IMR-90 (cell line): Measurements from ENCODE around the gene KCNQ5. TPM values are rescaled to one million over a fixed set of nuclear protein-coding genes. Genes with fewer than 3 reads are reported as not detected.

ENCODE experiments used
- ATAC-seq: fragments of 200-7000 bp; cut with Tn5 transposase; 2 replicates; pipeline ENCODE4 v1.9.1; 2020; ENCODE audit warnings: low read depth, mild to moderate bottlenecking, moderate library complexity
- BruUV-seq: library from RNA; stranded (reverse); fragments of 400-500 nt; replicated peaks from 2 replicates; lab custom pipeline; 2021; lab: Mats Ljungman, UMichigan
- CTCF ChIA-PET: fragments of 300-600 bp; formaldehyde crosslinking; extraction: SDS; loops from one replicate; lab custom pipeline; 2021; ENCODE audit warnings: antibody characterized with exemption; lab: Yijun Ruan, JAX
- POLR2A ChIA-PET: fragments of 300-600 bp; sonication (Branson Sonifier 250); formaldehyde crosslinking; loops from one replicate; lab custom pipeline; 2022; ENCODE audit warnings: antibody characterized with exemption; ENCODE audit not compliant: unreplicated experiment; lab: Charles Lee
- DNase-seq: peaks from one replicate; pipeline ENCODE4 v3.0.0; 2013
- H2AFZ ChIP-seq: replicated peaks from 2 replicates; pipeline ENCODE3; 2013; ENCODE audit warnings: low read length, mild to moderate bottlenecking; ENCODE audit not compliant: poor library complexity
- H2AK5ac ChIP-seq: 2 replicates; pipeline ENCODE4 v1.6.1; 2013; ENCODE audit warnings: low read depth, low read length, inconsistent platforms
- H2AK9ac ChIP-seq: replicated peaks from 2 replicates; pipeline ENCODE3; 2013; ENCODE audit warnings: mild to moderate bottlenecking, low read depth, low read length, moderate library complexity; ENCODE audit not compliant: poor library complexity
- H2BK120ac ChIP-seq: 2 replicates; pipeline ENCODE4 v1.6.1; 2013; ENCODE audit warnings: low read depth, low read length, inconsistent platforms
- H2BK15ac ChIP-seq: 3 replicates; pipeline ENCODE4 v1.6.1; 2013; ENCODE audit warnings: low read depth, low read length, inconsistent platforms
- H2BK20ac ChIP-seq: 2 replicates; pipeline ENCODE4 v1.6.1; 2013; ENCODE audit warnings: low read depth, mild to moderate bottlenecking, inconsistent platforms, low read length, moderate library complexity
- H2BK5ac ChIP-seq: 2 replicates; pipeline ENCODE4 v1.6.1; 2013; ENCODE audit warnings: mild to moderate bottlenecking, low read depth, low read length, inconsistent platforms; ENCODE audit not compliant: poor library complexity, severe bottlenecking
- H3K14ac ChIP-seq: replicated peaks from 2 replicates; pipeline ENCODE4 v1.6.1; 2013; ENCODE audit warnings: low read depth, low read length, inconsistent platforms
- H3K18ac ChIP-seq: 2 replicates; pipeline ENCODE4 v1.6.1; 2013; ENCODE audit warnings: low read depth, low read length, control low read depth
- H3K23ac ChIP-seq: 2 replicates; pipeline ENCODE4 v1.6.1; 2013; ENCODE audit warnings: low read depth, low read length, inconsistent platforms
- H3K27ac ChIP-seq: 2 replicates; pipeline ENCODE4 v1.5.1; 2013; ENCODE audit warnings: mild to moderate bottlenecking, control low read depth, low read length; ENCODE audit not compliant: insufficient read depth
- H3K27me3 ChIP-seq: 2 replicates; pipeline ENCODE4 v1.6.1; 2013; ENCODE audit warnings: low read length; ENCODE audit not compliant: control insufficient read depth, insufficient read depth
- H3K36me3 ChIP-seq: 2 replicates; pipeline ENCODE4 v1.6.1; 2013; ENCODE audit warnings: low read length, mixed read lengths; ENCODE audit not compliant: control insufficient read depth, insufficient read depth
- H3K4ac ChIP-seq: 2 replicates; pipeline ENCODE4 v1.6.1; 2013; ENCODE audit warnings: low read depth, low read length, inconsistent platforms
- H3K4me1 ChIP-seq: 2 replicates; pipeline ENCODE4 v1.6.1; 2013; ENCODE audit warnings: low read length, mixed read lengths; ENCODE audit not compliant: control insufficient read depth, insufficient read depth
- H3K4me2 ChIP-seq: 2 replicates; pipeline ENCODE4 v1.6.1; 2013; ENCODE audit warnings: low read depth, mild to moderate bottlenecking, control low read depth, low read length, moderate library complexity
- H3K4me3 ChIP-seq: 2 replicates; pipeline ENCODE4 v1.5.1; 2013; ENCODE audit warnings: low read depth, mild to moderate bottlenecking, control low read depth, low read length, moderate library complexity; ENCODE audit not compliant: insufficient read depth
- H3K56ac ChIP-seq: 2 replicates; pipeline ENCODE4 v1.6.1; 2013; ENCODE audit warnings: low read length, inconsistent platforms; ENCODE audit not compliant: insufficient read depth; ENCODE audit errors: extremely low read depth
- H3K79me1 ChIP-seq, 2 experiments: 2 replicates each; pipeline ENCODE4 v1.6.1; 2013; ENCODE audit warnings: low read length in 2 of 2, inconsistent platforms in 1 of 2, low read depth in 1 of 2
- H3K9ac ChIP-seq: 2 replicates; pipeline ENCODE4 v1.6.1; 2013; ENCODE audit warnings: low read depth, low read length, control low read depth
- H3K9me1 ChIP-seq: 2 replicates; pipeline ENCODE4 v1.6.1; 2013; ENCODE audit warnings: low read length, inconsistent platforms; ENCODE audit not compliant: insufficient read depth
- H3K9me3 ChIP-seq: 2 replicates; pipeline ENCODE4 v1.6.1; 2013; ENCODE audit warnings: low read length; ENCODE audit not compliant: control insufficient read depth, insufficient read depth
- H4K20me1 ChIP-seq: 2 replicates; pipeline ENCODE4 v1.6.1; 2013; ENCODE audit warnings: low read length, inconsistent platforms; ENCODE audit not compliant: insufficient read depth
- H4K5ac ChIP-seq: 2 replicates; pipeline ENCODE4 v1.6.1; 2013; ENCODE audit warnings: mild to moderate bottlenecking, low read depth, low read length, control low read depth
- H4K8ac ChIP-seq, 2 experiments: 2 replicates each; pipeline ENCODE4 v1.6.1; 2013; ENCODE audit warnings: low read depth in 2 of 2, low read length in 2 of 2, control low read depth in 1 of 2, inconsistent platforms in 1 of 2
- H4K91ac ChIP-seq: 2 replicates; pipeline ENCODE4 v1.6.1; 2013; ENCODE audit warnings: low read depth, low read length, inconsistent platforms; ENCODE audit not compliant: insufficient read depth
- BHLHE40 ChIP-seq: fragments of 150-350 bp; IDR thresholded peaks from 2 replicates; pipeline ENCODE4 v1.6.1; 2016; ENCODE audit warnings: mild to moderate bottlenecking, low read depth, low read length
- CEBPB ChIP-seq: IDR thresholded peaks from 2 replicates; pipeline ENCODE4 v1.6.1; 2012; ENCODE audit warnings: low read depth, low read length, improper control_type of control experiment
- CHD1 ChIP-seq: IDR thresholded peaks from 2 replicates; pipeline ENCODE4 v1.6.1; 2012; ENCODE audit warnings: low read depth, low read length, improper control_type of control experiment
- FOS ChIP-seq: fragments of 150-350 bp; IDR thresholded peaks from 2 replicates; pipeline ENCODE4 v1.6.1; 2016; ENCODE audit warnings: low read depth, low read length
- MAFK ChIP-seq: IDR thresholded peaks from 2 replicates; pipeline ENCODE4 v1.6.1; 2012; ENCODE audit warnings: low read depth, low read length, improper control_type of control experiment
- MAZ ChIP-seq: IDR thresholded peaks from 2 replicates; pipeline ENCODE4 v1.6.1; 2012; ENCODE audit warnings: low read depth, mild to moderate bottlenecking, low read length, improper control_type of control experiment, moderate library complexity, borderline replicate concordance
- MXI1 ChIP-seq: IDR thresholded peaks from 2 replicates; pipeline ENCODE4 v1.6.1; 2012; ENCODE audit warnings: low read depth, mild to moderate bottlenecking, low read length, moderate library complexity, borderline replicate concordance
- NFE2L2 ChIP-seq: fragments of 150-350 bp; IDR thresholded peaks from 2 replicates; pipeline ENCODE4 v1.6.1; 2016; ENCODE audit warnings: low read depth, mild to moderate bottlenecking, low read length
- POLR2A ChIP-seq: IDR thresholded peaks from 2 replicates; pipeline ENCODE4 v1.6.1; 2012; ENCODE audit warnings: mild to moderate bottlenecking, low read depth, low read length
- RAD21 ChIP-seq: IDR thresholded peaks from 2 replicates; pipeline ENCODE4 v1.6.1; 2012; ENCODE audit warnings: low read length, improper control_type of control experiment
- RCOR1 ChIP-seq: IDR thresholded peaks from 2 replicates; pipeline ENCODE4 v1.6.1; 2012; ENCODE audit warnings: mild to moderate bottlenecking, low read length, improper control_type of control experiment; ENCODE audit not compliant: insufficient replicate concordance
- RFX5 ChIP-seq: IDR thresholded peaks from 2 replicates; pipeline ENCODE4 v1.8.0; 2012; ENCODE audit warnings: low read depth, mild to moderate bottlenecking, low read length, moderate library complexity
- SMC3 ChIP-seq: fragments of 150-350 bp; IDR thresholded peaks from 2 replicates; pipeline ENCODE4 v1.6.1; 2016; ENCODE audit warnings: low read depth, mild to moderate bottlenecking, antibody characterized with exemption, low read length, moderate library complexity
- WGBS, 2 experiments: methylation state at CpG; one replicate each; pipeline versions ENCODE4 v1.1.5 to v1.1.7; 2013; ENCODE audit warnings: missing lambda C conversion rate in 2 of 2; ENCODE audit not compliant: insufficient read length in 1 of 2; ENCODE audit errors: extremely low coverage in 2 of 2; 5-methylcytosine and 5-hydroxymethylcytosine counted together
- dilution Hi-C: fragments of 300-500 bp; cut with HindIII; formaldehyde crosslinking; loops from one replicate; pipeline ENCODE4 v1.14.3; 2018; ENCODE audit warnings: low sequenced_read_pairs; ENCODE audit not compliant: unreplicated experiment
- in situ Hi-C: fragments of 300-500 bp; cut with MboI; formaldehyde crosslinking; loops from 3 replicates; pipeline ENCODE4 v1.14.3; 2019; ENCODE audit warnings: low sequenced_read_pairs, inconsistent platforms, mixed read lengths
- intact Hi-C: fragments of 100-400 bp; cut with micrococcal nuclease; formaldehyde crosslinking; loops from 2 replicates; pipeline ENCODE4 v1.10.0; 2022
- polyA plus RNA-seq, 3 experiments: library from polyadenylated mRNA; depleted of rRNA; stranded (reverse); fragments of >200 nt; gene quantifications; 2 replicates each; pipeline ENCODE4 v1.2.3, GENCODE V29; 2012; ENCODE audit warnings: low replicate concordance in 1 of 3
- total RNA-seq: library from RNA; depleted of rRNA; stranded (reverse); fragments of >200 nt; gene quantifications from 2 replicates; pipeline ENCODE4 v1.2.3, GENCODE V29; 2012
- TF ChIP-seq, protein P1 (sequence below): fragments of 150-350 bp; IDR thresholded peaks from 2 replicates; pipeline ENCODE4 v1.6.1; 2017; ENCODE audit warnings: mild to moderate bottlenecking, antibody characterized with exemption, low read length, low read depth
- TF ChIP-seq, protein P2 (sequence below): conservative IDR thresholded peaks from 2 replicates; pipeline ENCODE4 v1.5.1; 2012; ENCODE audit warnings: mild to moderate bottlenecking, low read depth, low read length, improper control_type of control experiment
- TF ChIP-seq, protein P3 (sequence below): fragments of 150-350 bp; IDR thresholded peaks from 2 replicates; pipeline ENCODE4 v1.6.1; 2016; ENCODE audit warnings: low read depth, mild to moderate bottlenecking, low read length, moderate library complexity, borderline replicate concordance

The KCNQ5 gene
- total and polyA plus RNA-seq, 2 of the 4 experiments (the other 2 are of a cell fraction), result 0.75 to 1.3 TPM

DNA sequence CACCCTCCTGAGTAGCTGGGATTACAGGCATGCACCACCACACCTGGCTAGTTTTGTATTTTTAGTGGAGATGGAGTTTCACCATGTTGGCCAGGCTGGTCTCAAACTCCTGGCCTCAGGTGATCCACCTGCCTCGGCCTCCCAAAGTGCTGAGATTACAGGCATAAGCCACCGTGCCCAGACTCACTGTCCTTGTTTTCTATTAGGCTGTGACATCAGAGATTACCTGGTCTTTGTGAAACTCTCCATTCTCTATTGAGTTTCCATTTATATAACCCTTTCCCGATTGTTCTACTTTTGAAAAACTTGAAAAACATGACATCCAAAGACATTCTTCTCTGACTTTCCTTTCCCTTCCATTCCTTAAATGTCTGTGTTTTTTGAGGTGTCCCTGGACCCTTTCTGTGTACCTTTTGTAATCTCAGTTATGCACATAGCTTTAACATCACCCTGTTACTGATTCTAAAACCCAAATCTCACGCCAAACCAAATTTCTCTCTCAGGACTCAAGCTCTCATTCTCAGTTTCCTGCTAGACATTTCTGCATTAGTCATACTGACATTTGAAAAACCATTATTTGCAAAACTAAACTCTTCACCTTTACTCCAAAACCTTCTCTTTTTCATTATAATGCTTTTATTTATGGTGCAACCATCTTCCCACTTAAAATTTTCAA is 466.4 kb downstream of the KCNQ5 start:
- dilution Hi-C loops (no loop called here), in situ Hi-C loops (no loop called here), intact Hi-C loops (no loop called here)
- BruUV-seq, result no TSS peak
- POLR2A ChIA-PET, result no interaction called here
- CTCF ChIA-PET, result no interaction called here
- Histone ChIP-seq H3K9me1 (no peaks in the 10 kb centered on the region), H2AK5ac (no peak overlapping the region), H3K4me3 (no peak overlapping the region), H3K4me1 (peaks cover 4% of the 10 kb centered on the region; the same call in 1 of the 2 replicates), H2BK5ac (no peak overlapping the region), H3K4me2 (no peak overlapping the region), H4K91ac (no peak overlapping the region), H2BK15ac (no peak overlapping the region), H3K4ac (no peak overlapping the region), H3K9ac (no peak overlapping the region), H3K9me3 (no peaks in the 10 kb centered on the region), H3K27me3 (no peaks in the 10 kb centered on the region), H2BK120ac (no peak overlapping the region), H2AK9ac (no peak overlapping the region), H2BK20ac (no peak overlapping the region), H4K20me1 (no peaks in the 10 kb centered on the region), H3K27ac (no peak overlapping the region), H4K5ac (no peak overlapping the region), H3K18ac (no peak overlapping the region), H4K8ac (no peak overlapping the region), H2AFZ (no peak overlapping the region), H3K56ac (no peak overlapping the region), H3K36me3 (no peaks in the 10 kb centered on the region), H3K14ac (no peak overlapping the region), H3K23ac (no peak overlapping the region), H3K79me1 (no peaks in the 10 kb centered on the region)
- no peak for DNase-seq
- TF ChIP-seq RAD21 (no peak), CHD1 (no peak), BHLHE40 (no peak), MXI1 (no peak), FOS (no peak), NFE2L2 (no peak), POLR2A (no peak), SMC3 (no peak), CEBPB (no peak), RFX5 (no peak), MAFK (no peak), MAZ (no peak), RCOR1 (no peak)
- TF ChIP-seq, protein P1, sequence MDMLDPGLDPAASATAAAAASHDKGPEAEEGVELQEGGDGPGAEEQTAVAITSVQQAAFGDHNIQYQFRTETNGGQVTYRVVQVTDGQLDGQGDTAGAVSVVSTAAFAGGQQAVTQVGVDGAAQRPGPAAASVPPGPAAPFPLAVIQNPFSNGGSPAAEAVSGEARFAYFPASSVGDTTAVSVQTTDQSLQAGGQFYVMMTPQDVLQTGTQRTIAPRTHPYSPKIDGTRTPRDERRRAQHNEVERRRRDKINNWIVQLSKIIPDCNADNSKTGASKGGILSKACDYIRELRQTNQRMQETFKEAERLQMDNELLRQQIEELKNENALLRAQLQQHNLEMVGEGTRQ, result no peak
- TF ChIP-seq, protein P2, sequence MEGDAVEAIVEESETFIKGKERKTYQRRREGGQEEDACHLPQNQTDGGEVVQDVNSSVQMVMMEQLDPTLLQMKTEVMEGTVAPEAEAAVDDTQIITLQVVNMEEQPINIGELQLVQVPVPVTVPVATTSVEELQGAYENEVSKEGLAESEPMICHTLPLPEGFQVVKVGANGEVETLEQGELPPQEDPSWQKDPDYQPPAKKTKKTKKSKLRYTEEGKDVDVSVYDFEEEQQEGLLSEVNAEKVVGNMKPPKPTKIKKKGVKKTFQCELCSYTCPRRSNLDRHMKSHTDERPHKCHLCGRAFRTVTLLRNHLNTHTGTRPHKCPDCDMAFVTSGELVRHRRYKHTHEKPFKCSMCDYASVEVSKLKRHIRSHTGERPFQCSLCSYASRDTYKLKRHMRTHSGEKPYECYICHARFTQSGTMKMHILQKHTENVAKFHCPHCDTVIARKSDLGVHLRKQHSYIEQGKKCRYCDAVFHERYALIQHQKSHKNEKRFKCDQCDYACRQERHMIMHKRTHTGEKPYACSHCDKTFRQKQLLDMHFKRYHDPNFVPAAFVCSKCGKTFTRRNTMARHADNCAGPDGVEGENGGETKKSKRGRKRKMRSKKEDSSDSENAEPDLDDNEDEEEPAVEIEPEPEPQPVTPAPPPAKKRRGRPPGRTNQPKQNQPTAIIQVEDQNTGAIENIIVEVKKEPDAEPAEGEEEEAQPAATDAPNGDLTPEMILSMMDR, result no peak
- TF ChIP-seq, protein P3, sequence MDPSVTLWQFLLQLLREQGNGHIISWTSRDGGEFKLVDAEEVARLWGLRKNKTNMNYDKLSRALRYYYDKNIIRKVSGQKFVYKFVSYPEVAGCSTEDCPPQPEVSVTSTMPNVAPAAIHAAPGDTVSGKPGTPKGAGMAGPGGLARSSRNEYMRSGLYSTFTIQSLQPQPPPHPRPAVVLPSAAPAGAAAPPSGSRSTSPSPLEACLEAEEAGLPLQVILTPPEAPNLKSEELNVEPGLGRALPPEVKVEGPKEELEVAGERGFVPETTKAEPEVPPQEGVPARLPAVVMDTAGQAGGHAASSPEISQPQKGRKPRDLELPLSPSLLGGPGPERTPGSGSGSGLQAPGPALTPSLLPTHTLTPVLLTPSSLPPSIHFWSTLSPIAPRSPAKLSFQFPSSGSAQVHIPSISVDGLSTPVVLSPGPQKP, result no peak
- ATAC-seq, result no peak
- 65% methylated on average over 3 of the region's 4 CpGs; no CpG with 5 or more reads in 1 of the 2 experiments for WGBS, 2 experiments
